Heart right ventricle (tissue), 16 donors: ENCODE results near the gene EPB41L2. TPM values are rescaled to one million over a fixed set of nuclear protein-coding genes. Genes with fewer than 3 reads are reported as not detected.
"Not testable (repeated sequence)": the region's sequence is repeated elsewhere in the genome, so short reads cannot be mapped to it uniquely, and the experiment has no call there.

ENCODE experiments used
- ATAC-seq, 8 donors: fragments of 200-7000 bp; cut with Tn5 transposase; one replicate each; pipeline ENCODE4 v1.9.1; 2020; ENCODE audit warnings: mild to moderate bottlenecking in 8 of 8, moderate library complexity in 8 of 8, moderate number of reproducible peaks in 1 of 8
- DNase-seq, 2 donors: peaks; one replicate each; pipeline ENCODE4 v3.0.0-alpha.2; 2020
- H3K27ac ChIP-seq, 10 donors: fragments of 200-600 bp; sonication (generic) in 2 of 10; one replicate each; pipeline versions ENCODE4 v1.5.0 to v1.8.0; 2020 to 2022; ENCODE audit warnings: mild to moderate bottlenecking in 3 of 10
- H3K27me3 ChIP-seq, 7 donors: fragments of 200-600 bp; one replicate each; pipeline ENCODE4 v1.8.0; 2021 to 2022; ENCODE audit warnings: mild to moderate bottlenecking in 2 of 7
- H3K36me3 ChIP-seq, 9 donors: fragments of 200-600 bp; sonication (generic) in 1 of 9; one replicate each; pipeline versions ENCODE4 v1.5.0 to v1.8.0; 2020 to 2022; ENCODE audit warnings: mild to moderate bottlenecking in 2 of 9
- H3K4me1 ChIP-seq, 9 donors: fragments of 200-600 bp; sonication (generic) in 1 of 9; one replicate each; pipeline versions ENCODE4 v1.5.0 to v1.8.0; 2020 to 2022; ENCODE audit warnings: mild to moderate bottlenecking in 4 of 9
- H3K4me3 ChIP-seq, 10 donors: fragments of 200-600 bp; sonication (generic) in 2 of 10; one replicate each; pipeline versions ENCODE4 v1.5.0 to v1.8.0; 2020 to 2022; ENCODE audit warnings: mild to moderate bottlenecking in 7 of 10, moderate library complexity in 2 of 10
- H3K9me3 ChIP-seq, 11 donors: fragments of 200-600 bp in 10 of 11; sonication (generic) in 2 of 11; one replicate each; pipeline versions ENCODE4 v1.5.0 to v1.8.0; 2013 to 2022; ENCODE audit warnings: mild to moderate bottlenecking in 2 of 11, control low read depth in 1 of 11, moderate library complexity in 1 of 11
- WGBS, 2 donors: extraction: QIAGEN DNeasy Blood & Tissue Kit; methylation state at CpG; one replicate each; pipeline ENCODE4 v1.1.7; 2013; ENCODE audit warnings: inconsistent platforms in 1 of 2; 5-methylcytosine and 5-hydroxymethylcytosine counted together
- intact Hi-C, 10 donors: fragments of 100-400 bp; cut with DNase I; formaldehyde crosslinking; loops; one replicate each; pipeline versions ENCODE4 v1.11.1 to v1.14.2; 2022
- polyA plus RNA-seq, 2 donors: library from polyadenylated mRNA; stranded (reverse); fragments of 200-250 nt; gene quantifications; one replicate each; pipeline ENCODE4 v1.2.3, GENCODE V29; 2013
- total RNA-seq, 10 donors: library from RNA; stranded (reverse); fragmentation: NEBNext Ultra II Directional in 3 of 10; extraction: Animal tissue kit (Norgen Biotek cat#: 25700) in 3 of 10; gene quantifications; one replicate each; pipeline versions ENCODE4 v1.2.1 to v1.2.4, GENCODE V29; 2021 to 2023
- TF ChIP-seq, protein P1 (sequence below), 9 donors: fragments of 200-600 bp; sonication (generic) in 2 of 9; IDR thresholded peaks; one replicate each; pipeline versions ENCODE4 v1.5.0 to v1.8.0; 2021 to 2022; ENCODE audit warnings: antibody characterized with exemption in 9 of 9, mild to moderate bottlenecking in 5 of 9, moderate library complexity in 1 of 9
- donor health status: Arrhythmogenic right ventricular cardiomyopathy.
- donor health status: ischemic (EF 13 %, LVEDD 7.1; RV severe dilation, severe dysfunction).
- donor health status: healthy with polysubstance abuse.
- donor health status: DM: no; HTN: yes; CAD: no.
- donor health status: DM: no; HTN: no; CAD: no.
- donor health status: ischemic (EF 25% LVEDD 6.9; RV normal size, moderate dysfunction).
- donor health status: ischemic (EF 25% LVEDD 5.7; RV mildly dilated, moderate dysfunction).
- donor health status: healthy.
- donor health status: DM: yes; HTN: yes; CAD: no.
- donor health status: Ischemic cardiomyopathy.
- donor health status: ischemic (EF 35%, LVEDD 5.7; RV mildly dilated, moderate dysfunction).
- donor health status: nonischemic (EF 11% LVEDD 7.7; RV severe dilation, severe dysfunction).
- donor health status: DM: yes; HTN: yes; CAD: no.
- donor health status: PGD.
- donor health status: ischemic (EF 29% LVEDD 5.4; RV normal size, mild dysfunction).
- donor health status: nonischemic (EF 23%, LVEDD 6.1; RV moderate dilation, normal function).

Gene EPB41L2
- total and polyA plus RNA-seq, 12 donors, result 18.0 to 98.6 (median 55.1) TPM

DNA sequence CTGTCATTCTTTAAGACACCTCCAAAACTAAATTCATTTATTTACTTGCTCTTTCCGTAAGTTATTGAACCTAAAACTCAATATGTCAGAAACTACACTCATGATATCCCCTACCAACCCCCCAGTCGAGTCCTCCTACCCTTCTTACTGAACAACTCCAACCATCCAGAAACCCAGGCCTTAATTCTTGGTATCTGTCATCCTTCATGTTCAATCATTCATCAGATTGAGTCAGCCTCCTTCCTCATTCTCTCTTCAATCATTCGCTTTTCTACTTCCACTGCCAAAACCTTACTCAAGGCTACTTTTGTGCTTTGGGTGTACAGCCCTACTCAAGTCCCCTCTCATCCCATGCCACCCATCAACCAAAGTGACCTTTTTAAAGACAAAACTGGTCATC, 140.1 kb downstream of the EPB41L2 start:
- TF ChIP-seq, protein P1, sequence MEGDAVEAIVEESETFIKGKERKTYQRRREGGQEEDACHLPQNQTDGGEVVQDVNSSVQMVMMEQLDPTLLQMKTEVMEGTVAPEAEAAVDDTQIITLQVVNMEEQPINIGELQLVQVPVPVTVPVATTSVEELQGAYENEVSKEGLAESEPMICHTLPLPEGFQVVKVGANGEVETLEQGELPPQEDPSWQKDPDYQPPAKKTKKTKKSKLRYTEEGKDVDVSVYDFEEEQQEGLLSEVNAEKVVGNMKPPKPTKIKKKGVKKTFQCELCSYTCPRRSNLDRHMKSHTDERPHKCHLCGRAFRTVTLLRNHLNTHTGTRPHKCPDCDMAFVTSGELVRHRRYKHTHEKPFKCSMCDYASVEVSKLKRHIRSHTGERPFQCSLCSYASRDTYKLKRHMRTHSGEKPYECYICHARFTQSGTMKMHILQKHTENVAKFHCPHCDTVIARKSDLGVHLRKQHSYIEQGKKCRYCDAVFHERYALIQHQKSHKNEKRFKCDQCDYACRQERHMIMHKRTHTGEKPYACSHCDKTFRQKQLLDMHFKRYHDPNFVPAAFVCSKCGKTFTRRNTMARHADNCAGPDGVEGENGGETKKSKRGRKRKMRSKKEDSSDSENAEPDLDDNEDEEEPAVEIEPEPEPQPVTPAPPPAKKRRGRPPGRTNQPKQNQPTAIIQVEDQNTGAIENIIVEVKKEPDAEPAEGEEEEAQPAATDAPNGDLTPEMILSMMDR (IDR thresholded peaks at IDR 0.05), result no peak
- 93 to 97% methylated on average over 3 of the region's 3 CpGs for WGBS, 2 donors
- Histone ChIP-seq H3K27me3 (no peaks in the 10 kb centered on the region), H3K4me1 (peaks cover 0 to 9% (median 0%) of the 10 kb centered on the region in 9 donors), H3K36me3 (peaks cover 0 to 36% (median 0%) of the 10 kb centered on the region in 9 donors), H3K4me3 (no peak overlapping the region), H3K27ac (no peak overlapping the region), H3K9me3 (no peaks in the 10 kb centered on the region)
- intact Hi-C loops, result no loop called here
- ATAC-seq (no peak), DNase-seq (no peak)

DNA sequence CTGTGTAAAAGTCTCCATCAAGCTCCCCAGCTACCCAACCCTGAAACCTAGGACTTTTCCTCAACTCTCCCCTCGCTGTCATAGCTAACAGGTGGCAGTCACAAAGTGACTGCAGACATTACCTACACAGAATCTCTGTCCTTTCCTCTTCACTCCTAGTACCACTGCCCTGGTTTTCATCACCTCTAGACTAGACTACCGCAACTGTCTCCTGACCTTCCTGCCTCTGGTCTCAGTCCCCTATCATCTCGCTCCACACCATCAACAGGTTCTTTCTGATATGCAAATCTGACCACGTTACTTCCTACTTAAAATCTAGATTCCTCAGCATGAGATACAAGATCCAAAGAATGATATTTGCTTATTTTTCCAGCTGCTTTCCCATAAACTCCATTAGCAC, 142.1 kb downstream of the EPB41L2 start:
- H3K27me3 ChIP-seq, result no peaks in the 10 kb centered on the region
- no peaks in the 10 kb centered on the region for H3K9me3 ChIP-seq
- no peak for DNase-seq
- H3K36me3 ChIP-seq, result peaks cover 0 to 29% (median 0%) of the 10 kb centered on the region in 9 donors
- TF ChIP-seq, protein P1 (IDR thresholded peaks at IDR 0.05), result no peak
- intact Hi-C loops, result no loop called here
- no peak for ATAC-seq
- H3K27ac ChIP-seq, result no peak overlapping the region
- WGBS, 2 donors, result 81 to 90% methylated on average over 4 of the region's 4 CpGs
- H3K4me1 ChIP-seq, result peaks cover 0 to 7% (median 0%) of the 10 kb centered on the region in 9 donors
- no peak overlapping the region for H3K4me3 ChIP-seq

DNA sequence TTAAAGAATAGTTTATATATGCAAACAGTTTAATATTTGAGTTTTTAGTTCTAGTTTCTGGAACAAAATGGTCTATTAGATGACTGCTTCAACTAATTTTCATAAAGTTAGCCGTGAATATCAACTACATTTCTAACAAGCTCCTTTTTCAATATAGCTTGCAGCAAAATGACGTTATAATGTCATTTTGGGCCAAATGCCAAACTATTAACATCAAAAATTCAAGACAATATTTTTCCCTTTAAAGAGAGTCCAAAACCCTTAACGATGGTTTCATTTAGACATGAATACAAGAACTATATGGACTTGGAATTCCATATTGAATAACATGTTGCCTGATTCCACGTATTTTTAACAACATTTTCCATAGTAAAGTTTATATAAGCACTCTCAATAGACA, 144.9 kb downstream of the EPB41L2 start:
- WGBS, 2 donors, result 62 to 75% methylated on average over 4 of the region's 4 CpGs
- Histone ChIP-seq H3K9me3 (no peaks in the 10 kb centered on the region), H3K36me3 (peaks cover 0 to 8% (median 0%) of the 10 kb centered on the region in 9 donors), H3K27me3 (no peaks in the 10 kb centered on the region), H3K4me3 (no peak overlapping the region), H3K4me1 (peaks cover 0 to 17% (median 0%) of the 10 kb centered on the region in 9 donors), H3K27ac (no peak overlapping the region)
- TF ChIP-seq, protein P1 (IDR thresholded peaks at IDR 0.05), result no peak
- intact Hi-C loops, result no loop called here
- no peak for ATAC-seq
- DNase-seq, result no peak

DNA sequence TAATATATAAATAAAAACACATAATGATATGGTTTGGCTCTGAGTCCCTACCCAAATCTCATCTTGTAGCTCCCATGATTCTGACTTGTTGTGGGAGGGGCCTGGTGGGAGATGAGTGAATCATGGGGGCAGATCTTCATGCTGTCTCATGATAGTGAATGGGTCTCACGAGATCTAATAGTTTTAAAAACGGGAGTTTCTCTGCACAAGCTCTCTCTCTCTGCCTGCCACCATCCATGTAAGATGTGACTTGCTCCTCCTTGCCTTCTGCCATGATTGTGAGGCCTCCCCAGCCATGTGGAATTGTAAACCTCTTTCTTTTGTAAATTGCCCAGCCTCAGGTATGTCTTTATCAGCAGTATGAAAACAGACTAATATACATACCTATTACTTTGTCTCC, 147.4 kb downstream of the EPB41L2 start:
- H3K9me3 ChIP-seq, H3K36me3 ChIP-seq, DNase-seq, H3K27ac ChIP-seq, intact Hi-C loops, H3K27me3 ChIP-seq, ATAC-seq, H3K4me3 ChIP-seq: not testable (repeated sequence)
- WGBS, 2 donors, result 94 to 98% methylated on average over 2 of the region's 2 CpGs
- peaks cover 0 to 23% (median 0%) of the 10 kb centered on the region in 9 donors for H3K4me1 ChIP-seq

DNA sequence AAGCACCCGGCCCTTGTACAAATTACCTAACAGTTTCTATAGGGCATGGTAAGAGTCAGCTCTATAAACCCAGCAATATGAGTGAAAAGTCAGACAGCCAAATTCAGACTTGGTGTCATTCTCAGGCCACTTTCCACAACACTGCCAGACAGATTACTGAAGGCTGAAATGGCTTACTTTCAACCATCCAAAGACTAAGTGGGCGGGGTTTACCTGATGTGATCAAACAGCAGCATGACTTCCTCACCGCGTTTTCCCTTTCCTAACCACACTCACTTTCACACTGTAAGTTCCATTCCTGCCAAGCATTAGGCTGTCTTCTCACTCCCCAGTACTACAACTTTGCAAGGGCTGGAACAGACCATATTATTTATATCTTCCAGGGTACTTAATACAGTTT, 149.9 kb downstream of the EPB41L2 start:
- Histone ChIP-seq H3K27me3 (no peaks in the 10 kb centered on the region), H3K9me3 (peaks cover 0 to 17% (median 0%) of the 10 kb centered on the region in 11 donors), H3K4me1 (peaks cover 0 to 26% (median 1%) of the 10 kb centered on the region in 9 donors), H3K36me3 (peaks cover 0 to 4% (median 0%) of the 10 kb centered on the region in 9 donors), H3K27ac (no peak overlapping the region), H3K4me3 (no peak overlapping the region)
- intact Hi-C loops, result no loop called here
- ATAC-seq (peak in 1 of 8 donors; percentile 7), DNase-seq (no peak)
- TF ChIP-seq, protein P1 (IDR thresholded peaks at IDR 0.05), result no peak
- WGBS, 2 donors, result 68 to 72% methylated on average over 4 of the region's 4 CpGs
